Measurements from ENCODE around the gene RBFOX1.

RBFOX1 gene

DNA sequence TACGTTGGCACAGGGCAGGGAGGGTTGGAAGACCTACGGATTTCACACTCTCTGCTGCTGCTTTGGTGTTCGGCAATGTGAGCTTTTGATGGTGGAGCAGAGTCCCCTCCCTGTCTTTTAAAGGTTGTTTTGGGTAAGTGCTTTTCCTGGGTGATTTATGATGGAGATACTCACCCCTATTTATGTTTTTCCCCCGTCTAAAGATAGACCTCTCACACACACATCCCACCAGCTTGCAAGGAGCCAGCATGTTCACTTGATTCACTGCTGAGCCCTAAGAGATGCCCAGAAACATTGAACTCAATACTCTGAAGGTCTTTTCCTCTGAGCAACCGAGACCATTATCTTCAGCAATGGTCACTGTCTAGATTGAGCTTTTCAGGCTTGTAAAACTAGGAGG is 8.3 kb downstream of the RBFOX1 start:
- no peak overlapping the region for H3K27ac ChIP-seq
- TF ChIP-seq ZFX (IDR thresholded peaks at IDR 0.05; ENCODE audit: borderline replicate concordance): no peak
- TF ChIP-seq, protein P1, sequence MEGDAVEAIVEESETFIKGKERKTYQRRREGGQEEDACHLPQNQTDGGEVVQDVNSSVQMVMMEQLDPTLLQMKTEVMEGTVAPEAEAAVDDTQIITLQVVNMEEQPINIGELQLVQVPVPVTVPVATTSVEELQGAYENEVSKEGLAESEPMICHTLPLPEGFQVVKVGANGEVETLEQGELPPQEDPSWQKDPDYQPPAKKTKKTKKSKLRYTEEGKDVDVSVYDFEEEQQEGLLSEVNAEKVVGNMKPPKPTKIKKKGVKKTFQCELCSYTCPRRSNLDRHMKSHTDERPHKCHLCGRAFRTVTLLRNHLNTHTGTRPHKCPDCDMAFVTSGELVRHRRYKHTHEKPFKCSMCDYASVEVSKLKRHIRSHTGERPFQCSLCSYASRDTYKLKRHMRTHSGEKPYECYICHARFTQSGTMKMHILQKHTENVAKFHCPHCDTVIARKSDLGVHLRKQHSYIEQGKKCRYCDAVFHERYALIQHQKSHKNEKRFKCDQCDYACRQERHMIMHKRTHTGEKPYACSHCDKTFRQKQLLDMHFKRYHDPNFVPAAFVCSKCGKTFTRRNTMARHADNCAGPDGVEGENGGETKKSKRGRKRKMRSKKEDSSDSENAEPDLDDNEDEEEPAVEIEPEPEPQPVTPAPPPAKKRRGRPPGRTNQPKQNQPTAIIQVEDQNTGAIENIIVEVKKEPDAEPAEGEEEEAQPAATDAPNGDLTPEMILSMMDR (IDR thresholded peaks at IDR 0.05): no peak

GRCh38 chr16:7342598-7342997 is 10.0 kb downstream of the RBFOX1 start:
- TF ChIP-seq, protein P1 (IDR thresholded peaks at IDR 0.05): no peak
- TF ChIP-seq ZFX (IDR thresholded peaks at IDR 0.05; ENCODE audit: borderline replicate concordance): no peak
- H3K27ac ChIP-seq: no peak overlapping the region

DNA sequence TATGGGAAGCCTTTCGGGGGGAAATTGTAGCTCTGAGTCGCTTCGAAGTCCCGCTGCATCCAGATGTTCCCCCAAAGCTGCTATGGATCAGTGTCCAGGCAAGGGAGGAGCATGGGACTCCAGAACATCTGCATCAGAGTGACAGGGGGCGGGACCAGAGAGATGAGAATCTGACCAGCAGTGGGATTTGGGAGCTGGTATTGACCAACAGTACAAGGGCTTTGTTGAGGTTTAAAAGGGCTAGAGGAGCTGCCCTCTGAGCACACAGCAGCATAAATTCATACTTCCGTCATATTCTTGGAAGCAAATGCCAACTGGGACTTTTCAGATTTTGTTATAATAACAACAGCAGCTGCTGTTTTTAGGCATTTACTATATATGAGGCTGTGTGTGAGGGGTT is 10.6 kb downstream of the RBFOX1 start:
- no peak overlapping the region for H3K27ac ChIP-seq
- no peak for TF ChIP-seq ZFX (IDR thresholded peaks at IDR 0.05; ENCODE audit: borderline replicate concordance)
- TF ChIP-seq, protein P1 (IDR thresholded peaks at IDR 0.05): no peak

DNA sequence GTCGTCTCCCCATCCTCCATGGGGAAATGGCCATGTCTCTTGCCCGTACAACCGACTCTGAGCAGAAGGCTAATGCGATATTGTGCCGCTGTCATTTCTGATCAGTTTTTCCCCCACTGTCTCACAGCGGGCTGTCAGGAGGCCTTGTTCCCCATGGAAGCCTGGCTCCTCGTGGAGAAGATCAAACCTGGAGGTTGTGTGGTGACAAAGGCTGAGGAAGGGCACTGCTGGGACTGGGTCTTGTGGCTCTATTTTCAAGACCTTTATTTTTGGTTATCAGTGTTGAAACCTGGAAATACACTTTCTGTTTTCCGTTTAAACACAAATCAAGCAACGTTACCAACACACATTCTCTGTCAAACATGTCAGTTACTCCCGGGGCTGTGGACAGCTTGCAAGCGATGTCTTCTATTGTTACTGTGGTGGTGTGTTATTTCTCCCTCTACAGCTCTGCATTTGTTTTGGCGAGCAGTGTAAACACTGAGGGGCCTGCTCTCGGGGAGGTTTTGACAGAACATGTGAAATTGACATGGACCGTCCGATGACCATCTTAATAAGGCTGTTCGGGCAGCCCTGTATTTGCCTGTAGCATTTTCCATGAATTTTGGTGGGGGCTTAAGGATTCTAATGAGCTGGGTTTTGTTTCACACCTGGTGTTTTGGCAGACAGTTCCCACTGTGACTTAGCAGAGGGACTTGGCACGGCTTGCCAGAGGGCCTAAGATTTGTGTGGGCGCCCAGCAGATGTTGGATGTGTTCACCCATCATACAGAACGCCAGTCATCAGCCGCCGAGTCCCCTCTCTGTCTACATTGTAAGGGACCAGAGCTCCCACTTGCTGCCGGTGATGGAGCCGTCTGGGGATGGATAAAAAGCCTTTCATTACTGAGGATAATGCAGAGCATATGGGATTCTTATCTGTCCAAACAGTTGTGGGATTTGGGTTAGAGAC is 12.5 kb downstream of the RBFOX1 start:
- TF ChIP-seq ZFX (IDR thresholded peaks at IDR 0.05; ENCODE audit: borderline replicate concordance): no peak
- TF ChIP-seq, protein P1 (IDR thresholded peaks at IDR 0.05): no peak
- no peak overlapping the region for H3K27ac ChIP-seq

GRCh38 chr16:7350806-7351205 is 18.2 kb downstream of the RBFOX1 start:
- TF ChIP-seq, protein P1 (IDR thresholded peaks at IDR 0.05): no peak
- TF ChIP-seq ZFX (IDR thresholded peaks at IDR 0.05; ENCODE audit: borderline replicate concordance): no peak

DNA sequence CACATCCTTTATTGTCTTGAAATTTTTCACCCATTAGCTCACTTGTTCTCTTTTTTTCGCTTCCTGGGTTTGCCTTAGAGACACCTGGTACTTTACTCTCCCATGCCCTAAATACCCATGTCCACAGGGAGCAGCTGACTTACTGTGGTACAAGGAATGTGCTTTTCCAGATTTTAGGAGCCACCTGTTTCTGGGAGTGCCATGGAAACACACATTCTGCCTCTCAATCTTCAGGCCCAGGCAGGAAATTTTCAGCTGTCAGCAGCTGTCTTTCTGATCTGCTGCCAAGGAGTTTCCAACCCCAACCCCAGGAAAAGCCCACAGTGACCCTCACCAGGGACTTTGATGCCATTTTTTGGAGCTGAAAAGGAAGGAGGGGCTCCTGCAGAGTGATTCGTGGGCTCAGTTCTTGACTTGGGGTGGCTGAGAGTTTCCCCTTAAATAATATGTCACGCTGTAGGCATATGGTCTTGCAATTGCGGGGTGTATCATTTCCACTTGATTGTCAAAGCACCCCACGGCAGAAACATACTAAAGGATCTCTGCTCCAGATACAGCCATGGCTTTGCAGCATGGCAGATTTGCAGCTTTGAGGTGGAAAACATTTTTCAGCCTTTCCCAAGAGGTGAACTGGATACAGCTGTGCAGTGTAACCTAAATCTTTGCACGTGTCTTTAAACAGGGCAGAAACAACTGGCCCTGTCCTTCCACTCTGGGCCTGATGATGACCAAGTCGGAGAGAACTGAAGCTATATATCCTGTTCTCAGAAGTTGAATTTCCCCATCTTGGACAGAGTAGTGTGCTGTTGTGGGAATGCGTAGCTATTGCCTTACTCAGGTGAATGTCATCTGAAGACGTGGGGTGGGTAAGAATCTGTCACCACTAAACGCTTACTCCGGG is 19.2 kb downstream of the RBFOX1 start:
- TF ChIP-seq, protein P1 (IDR thresholded peaks at IDR 0.05): no peak
- TF ChIP-seq ZFX (IDR thresholded peaks at IDR 0.05; ENCODE audit: borderline replicate concordance): no peak
- no peak overlapping the region for H3K27ac ChIP-seq

More at GRCh38 chr16:7350806-7351205, 18.2 kb downstream of the RBFOX1 start:
- H3K27ac ChIP-seq: no peak overlapping the region
